Panc1 (cell line): ENCODE results near the gene DTD1. TPM values are rescaled to one million over a fixed set of nuclear protein-coding genes. Genes with fewer than 3 reads are reported as not detected.

ENCODE experiments used
- ATAC-seq: fragments of 200-7000 bp; cut with Tn5 transposase; 2 replicates; pipeline ENCODE4 v1.9.1; 2020; ENCODE audit warnings: mild to moderate bottlenecking, moderate library complexity
- BruUV-seq: library from RNA; stranded (reverse); fragments of 400-500 nt; replicated peaks from 2 replicates; lab custom pipeline; 2021; lab: Mats Ljungman, UMichigan
- CTCF ChIA-PET: fragments of 300-600 bp; sonication (Branson Sonifier 250); formaldehyde crosslinking; loops from one replicate; lab custom pipeline; 2022; ENCODE audit warnings: antibody characterized with exemption; lab: Charles Lee
- POLR2A ChIA-PET: fragments of 300-600 bp; sonication (Branson Sonifier 250); formaldehyde crosslinking; loops from one replicate; lab custom pipeline; 2022; ENCODE audit warnings: antibody characterized with exemption; lab: Charles Lee
- DNase-seq: peaks from one replicate; pipeline ENCODE4 v3.0.0-alpha.2; 2010; ENCODE audit warnings: low read depth, low spot score
- H3K27ac ChIP-seq: 2 replicates; pipeline ENCODE4 v1.5.1; 2011; ENCODE audit warnings: mild to moderate bottlenecking, low read length, inconsistent platforms
- H3K27me3 ChIP-seq: fragments of 200-500 bp; sonication (Bioruptor generic); 2 replicates; pipeline ENCODE4 v1.6.0; 2014; ENCODE audit warnings: low read length, inconsistent platforms; ENCODE audit not compliant: control insufficient read depth, insufficient read depth
- H3K36me3 ChIP-seq: fragments of 200-500 bp; sonication (Bioruptor generic); 2 replicates; pipeline ENCODE4 v1.5.1; 2014; ENCODE audit warnings: inconsistent platforms, mild to moderate bottlenecking, low read length, moderate library complexity; ENCODE audit not compliant: control insufficient read depth, insufficient read depth
- H3K4me1 ChIP-seq: 2 replicates; pipeline ENCODE4 v1.5.1; 2011; ENCODE audit warnings: inconsistent platforms, mild to moderate bottlenecking, low read length, moderate library complexity; ENCODE audit not compliant: control insufficient read depth, insufficient read depth
- H3K4me3 ChIP-seq, 2 experiments: 2 replicates each; pipeline ENCODE4 v1.5.1; 2011 to 2012; ENCODE audit warnings: low read depth in 2 of 2, low read length in 2 of 2, mild to moderate bottlenecking in 2 of 2, inconsistent platforms in 1 of 2, moderate library complexity in 1 of 2
- H3K9me3 ChIP-seq: fragments of 200-500 bp; sonication (Bioruptor generic); 2 replicates; pipeline ENCODE4 v1.5.1; 2014; ENCODE audit warnings: low read depth, mild to moderate bottlenecking, inconsistent platforms, low read length, moderate library complexity; ENCODE audit not compliant: control insufficient read depth, insufficient read depth
- POLR2AphosphoS5 ChIP-seq: IDR thresholded peaks from 2 replicates; pipeline ENCODE4 v1.6.1; 2012; ENCODE audit warnings: mild to moderate bottlenecking, low read depth, low read length, moderate library complexity
- SIN3A ChIP-seq: IDR thresholded peaks from 2 replicates; pipeline ENCODE4 v1.6.1; 2012; ENCODE audit warnings: low read depth, mild to moderate bottlenecking, low read length, moderate library complexity, borderline replicate concordance; ENCODE audit not compliant: insufficient read depth
- TCF7L2 ChIP-seq: IDR thresholded peaks from 2 replicates; pipeline ENCODE4 v1.6.1; 2011; ENCODE audit warnings: mild to moderate bottlenecking, low read depth, low read length, inconsistent platforms
- in situ Hi-C: cut with HindIII; loops from 2 replicates; pipeline ENCODE4 v1.10.0; 2016; ENCODE audit warnings: low sequenced_read_pairs, low pct_unique_long_range_greater_than_20kb
- intact Hi-C: fragments of 100-400 bp; cut with micrococcal nuclease; formaldehyde crosslinking; loops from one replicate; pipeline ENCODE4 v1.10.0; 2022; ENCODE audit not compliant: unreplicated experiment
- total RNA-seq: library from RNA; stranded (reverse); gene quantifications from one replicate; pipeline ENCODE4 v1.2.1, GENCODE V29; 2021; ENCODE audit not compliant: unreplicated experiment
- TF ChIP-seq, protein P1 (sequence below), 2 experiments: IDR thresholded peaks; 2 replicates each; pipeline ENCODE4 v1.6.1; 2011 to 2012; ENCODE audit warnings: low read depth in 2 of 2, control low read depth in 1 of 2, low read length in 1 of 2, mild to moderate bottlenecking in 1 of 2, moderate library complexity in 1 of 2; ENCODE audit not compliant: insufficient read depth in 1 of 2
- TF ChIP-seq, protein P2 (sequence below): fragments of 450-650 bp; IDR thresholded peaks from 2 replicates; pipeline ENCODE4 v1.5.1; 2017; ENCODE audit warnings: mild to moderate bottlenecking

The DTD1 gene
- total RNA-seq, 1 experiment from 2014 or later = 23.6 TPM

DNA sequence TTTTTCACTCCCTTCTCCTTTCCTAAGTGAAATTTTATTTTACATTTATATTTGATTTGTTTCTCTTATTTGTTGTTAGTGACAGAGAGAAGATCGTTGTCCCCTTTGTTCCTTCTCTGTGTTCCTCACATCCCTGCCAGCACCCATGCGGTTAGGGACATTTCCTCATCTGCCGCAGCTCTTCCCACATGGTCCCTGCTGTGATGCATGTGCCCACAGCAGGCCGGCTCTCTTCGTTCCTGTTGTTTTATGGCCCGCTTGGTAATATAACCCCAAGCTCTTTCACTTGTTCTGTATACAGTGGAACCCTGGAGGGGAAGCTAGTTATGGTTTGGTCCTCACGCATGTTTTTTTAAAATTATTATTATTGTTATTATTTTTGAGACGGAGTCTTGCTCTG is 23.6 kb downstream of the DTD1 start:
- no TSS peak for BruUV-seq
- no peak for ATAC-seq
- in situ Hi-C loops = no loop called here
- CTCF ChIA-PET = no interaction called here
- TF ChIP-seq POLR2AphosphoS5 = no peak
- TF ChIP-seq, protein P1, sequence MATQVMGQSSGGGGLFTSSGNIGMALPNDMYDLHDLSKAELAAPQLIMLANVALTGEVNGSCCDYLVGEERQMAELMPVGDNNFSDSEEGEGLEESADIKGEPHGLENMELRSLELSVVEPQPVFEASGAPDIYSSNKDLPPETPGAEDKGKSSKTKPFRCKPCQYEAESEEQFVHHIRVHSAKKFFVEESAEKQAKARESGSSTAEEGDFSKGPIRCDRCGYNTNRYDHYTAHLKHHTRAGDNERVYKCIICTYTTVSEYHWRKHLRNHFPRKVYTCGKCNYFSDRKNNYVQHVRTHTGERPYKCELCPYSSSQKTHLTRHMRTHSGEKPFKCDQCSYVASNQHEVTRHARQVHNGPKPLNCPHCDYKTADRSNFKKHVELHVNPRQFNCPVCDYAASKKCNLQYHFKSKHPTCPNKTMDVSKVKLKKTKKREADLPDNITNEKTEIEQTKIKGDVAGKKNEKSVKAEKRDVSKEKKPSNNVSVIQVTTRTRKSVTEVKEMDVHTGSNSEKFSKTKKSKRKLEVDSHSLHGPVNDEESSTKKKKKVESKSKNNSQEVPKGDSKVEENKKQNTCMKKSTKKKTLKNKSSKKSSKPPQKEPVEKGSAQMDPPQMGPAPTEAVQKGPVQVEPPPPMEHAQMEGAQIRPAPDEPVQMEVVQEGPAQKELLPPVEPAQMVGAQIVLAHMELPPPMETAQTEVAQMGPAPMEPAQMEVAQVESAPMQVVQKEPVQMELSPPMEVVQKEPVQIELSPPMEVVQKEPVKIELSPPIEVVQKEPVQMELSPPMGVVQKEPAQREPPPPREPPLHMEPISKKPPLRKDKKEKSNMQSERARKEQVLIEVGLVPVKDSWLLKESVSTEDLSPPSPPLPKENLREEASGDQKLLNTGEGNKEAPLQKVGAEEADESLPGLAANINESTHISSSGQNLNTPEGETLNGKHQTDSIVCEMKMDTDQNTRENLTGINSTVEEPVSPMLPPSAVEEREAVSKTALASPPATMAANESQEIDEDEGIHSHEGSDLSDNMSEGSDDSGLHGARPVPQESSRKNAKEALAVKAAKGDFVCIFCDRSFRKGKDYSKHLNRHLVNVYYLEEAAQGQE (IDR thresholded peaks at IDR 0.05; ENCODE audit: insufficient read depth in 1 of 2, low read depth in 2 of 2, low read length in 1 of 2) = no peak
- no peak for TF ChIP-seq SIN3A
- TF ChIP-seq, protein P2, sequence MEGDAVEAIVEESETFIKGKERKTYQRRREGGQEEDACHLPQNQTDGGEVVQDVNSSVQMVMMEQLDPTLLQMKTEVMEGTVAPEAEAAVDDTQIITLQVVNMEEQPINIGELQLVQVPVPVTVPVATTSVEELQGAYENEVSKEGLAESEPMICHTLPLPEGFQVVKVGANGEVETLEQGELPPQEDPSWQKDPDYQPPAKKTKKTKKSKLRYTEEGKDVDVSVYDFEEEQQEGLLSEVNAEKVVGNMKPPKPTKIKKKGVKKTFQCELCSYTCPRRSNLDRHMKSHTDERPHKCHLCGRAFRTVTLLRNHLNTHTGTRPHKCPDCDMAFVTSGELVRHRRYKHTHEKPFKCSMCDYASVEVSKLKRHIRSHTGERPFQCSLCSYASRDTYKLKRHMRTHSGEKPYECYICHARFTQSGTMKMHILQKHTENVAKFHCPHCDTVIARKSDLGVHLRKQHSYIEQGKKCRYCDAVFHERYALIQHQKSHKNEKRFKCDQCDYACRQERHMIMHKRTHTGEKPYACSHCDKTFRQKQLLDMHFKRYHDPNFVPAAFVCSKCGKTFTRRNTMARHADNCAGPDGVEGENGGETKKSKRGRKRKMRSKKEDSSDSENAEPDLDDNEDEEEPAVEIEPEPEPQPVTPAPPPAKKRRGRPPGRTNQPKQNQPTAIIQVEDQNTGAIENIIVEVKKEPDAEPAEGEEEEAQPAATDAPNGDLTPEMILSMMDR = no peak
- TF ChIP-seq TCF7L2 = no peak
- POLR2A ChIA-PET = no interaction called here
- Histone ChIP-seq H3K27ac (no peak overlapping the region), H3K9me3 (no peaks in the 10 kb centered on the region), H3K36me3 (no peaks in the 10 kb centered on the region), H3K4me1 (no peaks in the 10 kb centered on the region), H3K27me3 (no peaks in the 10 kb centered on the region), H3K4me3 (no peak overlapping the region)
- intact Hi-C loops = no loop called here
- DNase-seq = no peak

DNA sequence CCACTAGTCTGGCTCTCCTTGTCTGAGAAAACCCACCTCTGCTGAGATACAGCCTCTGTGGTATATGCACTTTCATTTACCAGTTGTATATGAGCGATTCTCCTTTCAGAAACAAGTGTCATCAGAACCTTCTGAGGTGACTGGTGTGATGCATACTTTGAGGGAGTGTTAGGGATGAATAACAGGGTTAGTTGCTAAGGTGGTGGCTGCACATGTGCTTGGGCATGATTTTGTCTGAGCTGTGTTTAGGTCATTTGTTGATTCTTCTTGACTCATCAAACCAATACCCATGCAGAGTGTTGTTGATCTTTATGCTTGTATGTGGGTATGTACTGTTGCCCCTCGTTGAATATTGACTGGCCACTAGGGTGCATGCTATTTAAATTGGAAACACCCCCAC is 25.7 kb downstream of the DTD1 start:
- Histone ChIP-seq H3K27me3 (no peaks in the 10 kb centered on the region), H3K36me3 (no peaks in the 10 kb centered on the region), H3K4me1 (no peaks in the 10 kb centered on the region), H3K4me3 (no peak overlapping the region), H3K27ac (no peak overlapping the region), H3K9me3 (no peaks in the 10 kb centered on the region)
- TF ChIP-seq SIN3A = no peak
- no peak for TF ChIP-seq POLR2AphosphoS5
- TF ChIP-seq, protein P2 = no peak
- no peak for TF ChIP-seq TCF7L2
- TF ChIP-seq, protein P1 (IDR thresholded peaks at IDR 0.05; ENCODE audit: insufficient read depth in 1 of 2, low read depth in 2 of 2, low read length in 1 of 2) = no peak
- in situ Hi-C loops = no loop called here
- POLR2A ChIA-PET = no interaction called here
- intact Hi-C loops = no loop called here
- DNase-seq = no peak
- no TSS peak for BruUV-seq
- ATAC-seq = no peak
- CTCF ChIA-PET = no interaction called here
